Colonic mucosa (tissue), 4 donors: ENCODE measurements around the gene TBX15. TPM values are rescaled to one million over a fixed set of nuclear protein-coding genes. Genes with fewer than 3 reads are reported as not detected.

ENCODE experiments used
- DNase-seq: peaks from one replicate; pipeline ENCODE4 v3.0.0-alpha.2; 2020
- H3K27ac ChIP-seq: fragments of 200-600 bp; one replicate; pipeline ENCODE4 v1.8.0; 2021
- H3K27me3 ChIP-seq: fragments of 200-600 bp; one replicate; pipeline ENCODE4 v1.8.0; 2021
- H3K36me3 ChIP-seq: fragments of 200-600 bp; one replicate; pipeline ENCODE4 v1.8.0; 2021
- H3K4me1 ChIP-seq: fragments of 200-600 bp; one replicate; pipeline ENCODE4 v1.8.0; 2021; ENCODE audit warnings: mild to moderate bottlenecking
- H3K4me3 ChIP-seq: fragments of 200-600 bp; one replicate; pipeline ENCODE4 v1.8.0; 2021
- H3K9ac ChIP-seq, 2 donors: one replicate each; pipeline ENCODE4 v1.7.0; 2013; ENCODE audit warnings: control low read depth in 2 of 2, low read depth in 2 of 2, low read length in 2 of 2
- H3K9me3 ChIP-seq: fragments of 200-600 bp; one replicate; pipeline ENCODE4 v1.8.0; 2021
- CTCF ChIP-seq: fragments of 200-600 bp; IDR thresholded peaks from one replicate; pipeline ENCODE4 v1.8.0; 2022; ENCODE audit warnings: antibody characterized with exemption, mild to moderate bottlenecking
- intact Hi-C: fragments of 100-400 bp; cut with DNase I; formaldehyde crosslinking; loops from one replicate; pipeline ENCODE4 v1.14.1; 2022
- total RNA-seq, 2 donors: library from RNA; stranded (reverse); fragmentation: NEBNext Ultra II Directional in 1 of 2; extraction: Animal tissue kit (Norgen Biotek cat#: 25700) in 1 of 2; gene quantifications; one replicate each; pipeline ENCODE4 v1.2.1, GENCODE V29; 2021
- donor health status: healthy.
- donor health status: DM: no; HTN: no; CAD: no.
- donor health status: DM: no; HTN: no; CAD: no.

TBX15 gene
- total RNA-seq, 2 donors from 2014 or later = 0.11 TPM; not detected in 1

- no peaks in the 10 kb centered on the region for H3K4me1 ChIP-seq
- no peak overlapping the region for H3K9ac ChIP-seq
- no peak for DNase-seq
- no peak overlapping the region for H3K27ac ChIP-seq
- intact Hi-C loops = no loop called here
- no peak for TF ChIP-seq CTCF
- no peaks in the 10 kb centered on the region for H3K9me3 ChIP-seq
- H3K4me3 ChIP-seq = no peak overlapping the region
- no peaks in the 10 kb centered on the region for H3K36me3 ChIP-seq
- H3K27me3 ChIP-seq = no peaks in the 10 kb centered on the region
Observed at GRCh38 chr1:118912574-118912973, 75.6 kb downstream of the TBX15 start.

GRCh38 chr1:118911571-118911970 is 76.6 kb downstream of the TBX15 start:
- H3K27ac ChIP-seq = no peak overlapping the region
- no peaks in the 10 kb centered on the region for H3K4me1 ChIP-seq
- intact Hi-C loops = no loop called here
- H3K9ac ChIP-seq = no peak overlapping the region
- no peak overlapping the region for H3K4me3 ChIP-seq
- TF ChIP-seq CTCF = no peak
- H3K36me3 ChIP-seq = no peaks in the 10 kb centered on the region
- H3K9me3 ChIP-seq = no peaks in the 10 kb centered on the region
- H3K27me3 ChIP-seq = no peaks in the 10 kb centered on the region
- no peak for DNase-seq

GRCh38 chr1:118907466-118907865 is 80.7 kb downstream of the TBX15 start:
- Histone ChIP-seq H3K4me3 (no peak overlapping the region), H3K4me1 (no peaks in the 10 kb centered on the region), H3K36me3 (no peaks in the 10 kb centered on the region), H3K27ac (no peak overlapping the region), H3K9ac (no peak overlapping the region), H3K9me3 (no peaks in the 10 kb centered on the region), H3K27me3 (no peaks in the 10 kb centered on the region)
- intact Hi-C loops = no loop called here
- no peak for TF ChIP-seq CTCF
- DNase-seq = no peak

- Histone ChIP-seq H3K9me3 (no peaks in the 10 kb centered on the region), H3K27ac (no peak overlapping the region), H3K9ac (no peak overlapping the region), H3K36me3 (no peaks in the 10 kb centered on the region), H3K4me1 (no peaks in the 10 kb centered on the region), H3K4me3 (no peak overlapping the region), H3K27me3 (no peaks in the 10 kb centered on the region)
- TF ChIP-seq CTCF = no peak
- DNase-seq = no peak
- intact Hi-C loops = no loop called here
Observed at GRCh38 chr1:118905671-118906070, 82.5 kb downstream of the TBX15 start.

GRCh38 chr1:118905196-118905595 is 82.9 kb downstream of the TBX15 start:
- no peak for DNase-seq
- H3K4me3 ChIP-seq = no peak overlapping the region
- no peaks in the 10 kb centered on the region for H3K9me3 ChIP-seq

More at GRCh38 chr1:118905196-118905595, 82.9 kb downstream of the TBX15 start:
- Histone ChIP-seq H3K27me3 (no peaks in the 10 kb centered on the region), H3K27ac (no peak overlapping the region), H3K9ac (no peak overlapping the region), H3K36me3 (no peaks in the 10 kb centered on the region), H3K4me1 (no peaks in the 10 kb centered on the region)
- no peak for TF ChIP-seq CTCF
- intact Hi-C loops = no loop called here
